K562 (cell line): ENCODE measurements around the gene TARS3. TPM values are rescaled to one million over a fixed set of nuclear protein-coding genes. Genes with fewer than 3 reads are reported as not detected.

Experiments
- ADNP ChIP-seq: fragments of 200-800 bp; sonication (Bioruptor generic); IDR thresholded peaks from 2 replicates; pipeline ENCODE4 v1.6.1; 2016; ENCODE audit warnings: missing genetic modification characterization, missing compliant biosample characterization
- ARNT ChIP-seq, 2 experiments: fragments of 450-650 bp; IDR thresholded peaks; 2 replicates each; pipeline ENCODE4 v1.6.1; 2016; ENCODE audit warnings: mild to moderate bottlenecking in 1 of 2
- CBX2 ChIP-seq: fragments of 200-600 bp; sonication (generic); IDR thresholded peaks from one replicate; pipeline ENCODE4 v1.6.1; 2012; ENCODE audit warnings: mild to moderate bottlenecking, low read length, inconsistent platforms; ENCODE audit not compliant: insufficient read depth, poor library complexity, severe bottlenecking
- GTF2A2 ChIP-seq: IDR thresholded peaks from 2 replicates; pipeline ENCODE4 v1.6.1; 2016; ENCODE audit warnings: mild to moderate bottlenecking, missing genetic modification characterization, missing compliant biosample characterization
- HDAC1 ChIP-seq, 2 experiments: fragments of 450-650 bp; IDR thresholded peaks; 2 replicates each; pipeline ENCODE4 v1.6.1; 2016 to 2017; ENCODE audit warnings: inconsistent platforms in 1 of 2, mild to moderate bottlenecking in 1 of 2, moderate library complexity in 1 of 2
- KDM5B ChIP-seq: fragments of 200-600 bp; sonication (generic); IDR thresholded peaks from 2 replicates; pipeline ENCODE4 v1.6.1; 2012; ENCODE audit warnings: low read depth, mild to moderate bottlenecking, moderate library complexity, low read length, control low read depth, inconsistent platforms; ENCODE audit not compliant: insufficient replicate concordance
- KLF1 ChIP-seq: fragments of 450-650 bp; IDR thresholded peaks from 2 replicates; pipeline ENCODE4 v1.6.1; 2016; ENCODE audit warnings: missing genetic modification characterization, missing compliant biosample characterization
- MCM7 ChIP-seq, 2 experiments: fragments of 450-650 bp; IDR thresholded peaks; 2 replicates each; pipeline ENCODE4 v1.6.1; 2016 to 2018
- OTX1 ChIP-seq: fragments of 450-650 bp; formaldehyde crosslinking; IDR thresholded peaks from 2 replicates; pipeline ENCODE4 v1.4.0; 2022; ENCODE audit warnings: mild to moderate bottlenecking
- SREBF2 ChIP-seq: sonication (generic); formaldehyde crosslinking; IDR thresholded peaks from 2 replicates; pipeline ENCODE4 v1.4.0; 2020; ENCODE audit warnings: mild to moderate bottlenecking, missing genetic modification reagents
- STAT5A ChIP-seq: IDR thresholded peaks from 2 replicates; pipeline ENCODE4 v1.6.1; 2012; ENCODE audit warnings: low read length, inconsistent platforms, borderline replicate concordance
- STAT5B ChIP-seq: fragments of 250-450 bp; sonication (Bioruptor Pico); IDR thresholded peaks from 2 replicates; pipeline ENCODE4 v1.8.0; 2021; ENCODE audit warnings: mild to moderate bottlenecking, inconsistent platforms
- TRIM28 ChIP-seq: fragments of 450-650 bp; IDR thresholded peaks from 2 replicates; pipeline ENCODE4 v1.6.1; 2017
- ZFX ChIP-seq: sonication (generic); formaldehyde crosslinking; IDR thresholded peaks from 2 replicates; pipeline ENCODE4 v1.8.0; 2022; ENCODE audit warnings: mild to moderate bottlenecking, missing genetic modification reagents, moderate library complexity
- ZNF146 ChIP-seq: IDR thresholded peaks from one replicate; pipeline ENCODE4 v1.6.1; 2018; ENCODE audit warnings: missing compliant biosample characterization; ENCODE audit not compliant: unreplicated experiment
- ZNF232 ChIP-seq: sonication (generic); formaldehyde crosslinking; IDR thresholded peaks from 2 replicates; pipeline ENCODE4 v1.8.0; 2022; ENCODE audit warnings: mild to moderate bottlenecking, missing genetic modification reagents
- ZNF57 ChIP-seq: fragments of 450-650 bp; formaldehyde crosslinking; IDR thresholded peaks from 2 replicates; pipeline ENCODE4 v1.4.0; 2020; ENCODE audit warnings: mild to moderate bottlenecking, moderate library complexity
- polyA plus RNA-seq, 8 experiments: library from polyadenylated mRNA; depleted of rRNA in 4 of 8; stranded (reverse) in 5 of 8; unstranded in 3 of 8; fragments of >200 nt; fragmentation: Nextera tagmentation in 2 of 8; fragmentation: Illumina TruSeq in 1 of 8; extraction: Ambion mirVana in 2 of 8; extraction: Trizol in 1 of 8; gene quantifications; 2 replicates each; pipeline versions ENCODE4 v1.2.1 to v1.2.3, GENCODE V29; 2011 to 2014; ENCODE audit warnings: inconsistent platforms in 1 of 8, missing spikeins in 1 of 8
- total RNA-seq, 7 experiments: library from RNA; depleted of rRNA in 6 of 7; stranded (reverse); fragments of >200 nt in 6 of 7; fragmentation: Illumina TruSeq in 2 of 7; extraction: Trizol in 2 of 7; gene quantifications; 2 replicates each; pipeline versions ENCODE4 v1.2.1 to v1.2.3, GENCODE V29; 2011 to 2021; ENCODE audit warnings: low replicate concordance in 1 of 7
- TF ChIP-seq, protein P1 (sequence below): fragments of 250-450 bp; sonication (Bioruptor Pico); IDR thresholded peaks from 2 replicates; pipeline ENCODE4 v1.6.1; 2021; ENCODE audit warnings: mild to moderate bottlenecking
- TF ChIP-seq, protein P2 (sequence below), 2 experiments: fragments of 450-650 bp; formaldehyde crosslinking in 1 of 2; IDR thresholded peaks; 2 replicates each; pipeline versions ENCODE4 v1.4.0 to v1.6.1; 2014 to 2020; ENCODE audit warnings: mild to moderate bottlenecking in 2 of 2, borderline replicate concordance in 1 of 2, low read depth in 1 of 2
- TF ChIP-seq, protein P3 (sequence below): fragments of 450-650 bp; formaldehyde crosslinking; IDR thresholded peaks from 2 replicates; pipeline ENCODE4 v1.4.0; 2020; ENCODE audit warnings: mild to moderate bottlenecking, moderate library complexity

TARS3 gene
- total and polyA plus RNA-seq, 9 of the 15 experiments (the other 6 are each of a cell fraction or from before 2014, with no cell fraction given) = 2.1 to 14.7 (median 9.8) TPM

DNA sequence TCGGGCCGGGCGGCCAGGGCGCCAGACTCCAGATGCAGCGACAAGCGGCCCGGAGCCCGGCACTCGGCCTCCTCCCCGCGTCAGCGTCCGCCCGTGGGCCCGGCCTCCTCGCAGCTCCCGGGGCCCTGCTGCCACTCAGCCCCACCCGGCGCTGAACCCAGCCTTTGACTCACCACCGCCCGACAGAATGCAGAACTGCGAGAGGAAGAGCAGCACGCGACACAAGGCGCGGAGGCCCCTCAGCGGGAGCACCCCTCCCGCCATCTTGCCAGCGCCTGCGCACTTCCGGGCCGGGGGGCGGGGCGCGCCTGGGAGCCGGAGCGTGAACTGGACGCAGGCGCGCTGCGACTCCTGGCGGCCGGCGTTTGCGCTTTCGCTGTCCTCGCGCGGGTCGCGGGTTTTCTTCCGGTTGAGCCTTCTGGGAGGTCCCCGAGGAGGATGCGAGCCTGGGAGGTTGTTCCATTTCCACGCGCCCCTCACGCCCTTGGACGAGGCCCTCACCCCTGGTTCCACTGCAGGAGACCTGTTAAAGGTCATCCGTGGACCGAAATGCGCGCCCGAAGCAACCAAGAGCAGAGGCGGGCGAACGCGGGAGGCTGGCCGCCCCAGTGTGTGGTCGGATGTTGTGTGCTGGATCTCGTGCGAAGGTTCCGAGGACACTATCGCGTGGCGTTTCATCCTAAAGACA, 72.0 kb downstream of the TARS3 start, which contains the start of gene TM2D3 (continued):
- TF ChIP-seq ZNF232 (CRISPR knock-in tag) (no peak), SREBF2 (CRISPR knock-in tag) (no peak; the same call in 1 of the 2 replicates), OTX1 (CRISPR knock-in tag) (no peak), STAT5B (CRISPR knock-in tag) (no peak), ZNF57 (CRISPR knock-in tag) (no peak), ZNF146 (CRISPR knock-in tag) (no peak), KLF1 (tag) (peak; percentile 91), STAT5A (no peak), HDAC1 (IDR thresholded peaks at IDR 0.05) (peak in 1 of 2 experiments; percentile 92; a peak in 2 of 4 replicates), ZFX (CRISPR knock-in tag) (peak; percentile 95), ARNT (IDR thresholded peaks at IDR 0.05) (no peak), TRIM28 (no peak), CBX2 (no peak), GTF2A2 (tag) (no peak), KDM5B (peak; percentile 96), ADNP (tag) (no peak), MCM7 (IDR thresholded peaks at IDR 0.05) (no peak)
- TF ChIP-seq, protein P1, sequence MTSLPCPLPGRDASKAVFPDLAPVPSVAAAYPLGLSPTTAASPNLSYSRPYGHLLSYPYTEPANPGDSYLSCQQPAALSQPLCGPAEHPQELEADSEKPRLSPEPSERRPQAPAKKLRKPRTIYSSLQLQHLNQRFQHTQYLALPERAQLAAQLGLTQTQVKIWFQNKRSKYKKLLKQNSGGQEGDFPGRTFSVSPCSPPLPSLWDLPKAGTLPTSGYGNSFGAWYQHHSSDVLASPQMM (CRISPR knock-in tag) = no peak
- TF ChIP-seq, protein P2, sequence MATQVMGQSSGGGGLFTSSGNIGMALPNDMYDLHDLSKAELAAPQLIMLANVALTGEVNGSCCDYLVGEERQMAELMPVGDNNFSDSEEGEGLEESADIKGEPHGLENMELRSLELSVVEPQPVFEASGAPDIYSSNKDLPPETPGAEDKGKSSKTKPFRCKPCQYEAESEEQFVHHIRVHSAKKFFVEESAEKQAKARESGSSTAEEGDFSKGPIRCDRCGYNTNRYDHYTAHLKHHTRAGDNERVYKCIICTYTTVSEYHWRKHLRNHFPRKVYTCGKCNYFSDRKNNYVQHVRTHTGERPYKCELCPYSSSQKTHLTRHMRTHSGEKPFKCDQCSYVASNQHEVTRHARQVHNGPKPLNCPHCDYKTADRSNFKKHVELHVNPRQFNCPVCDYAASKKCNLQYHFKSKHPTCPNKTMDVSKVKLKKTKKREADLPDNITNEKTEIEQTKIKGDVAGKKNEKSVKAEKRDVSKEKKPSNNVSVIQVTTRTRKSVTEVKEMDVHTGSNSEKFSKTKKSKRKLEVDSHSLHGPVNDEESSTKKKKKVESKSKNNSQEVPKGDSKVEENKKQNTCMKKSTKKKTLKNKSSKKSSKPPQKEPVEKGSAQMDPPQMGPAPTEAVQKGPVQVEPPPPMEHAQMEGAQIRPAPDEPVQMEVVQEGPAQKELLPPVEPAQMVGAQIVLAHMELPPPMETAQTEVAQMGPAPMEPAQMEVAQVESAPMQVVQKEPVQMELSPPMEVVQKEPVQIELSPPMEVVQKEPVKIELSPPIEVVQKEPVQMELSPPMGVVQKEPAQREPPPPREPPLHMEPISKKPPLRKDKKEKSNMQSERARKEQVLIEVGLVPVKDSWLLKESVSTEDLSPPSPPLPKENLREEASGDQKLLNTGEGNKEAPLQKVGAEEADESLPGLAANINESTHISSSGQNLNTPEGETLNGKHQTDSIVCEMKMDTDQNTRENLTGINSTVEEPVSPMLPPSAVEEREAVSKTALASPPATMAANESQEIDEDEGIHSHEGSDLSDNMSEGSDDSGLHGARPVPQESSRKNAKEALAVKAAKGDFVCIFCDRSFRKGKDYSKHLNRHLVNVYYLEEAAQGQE (IDR thresholded peaks at IDR 0.05; ENCODE audit: borderline replicate concordance) = peak; percentile 30; the same call in 1 of the 2 replicates
- TF ChIP-seq, protein P2 (CRISPR knock-in tag; IDR thresholded peaks at IDR 0.05; ENCODE audit: low read depth) = no peak
- TF ChIP-seq, protein P3, sequence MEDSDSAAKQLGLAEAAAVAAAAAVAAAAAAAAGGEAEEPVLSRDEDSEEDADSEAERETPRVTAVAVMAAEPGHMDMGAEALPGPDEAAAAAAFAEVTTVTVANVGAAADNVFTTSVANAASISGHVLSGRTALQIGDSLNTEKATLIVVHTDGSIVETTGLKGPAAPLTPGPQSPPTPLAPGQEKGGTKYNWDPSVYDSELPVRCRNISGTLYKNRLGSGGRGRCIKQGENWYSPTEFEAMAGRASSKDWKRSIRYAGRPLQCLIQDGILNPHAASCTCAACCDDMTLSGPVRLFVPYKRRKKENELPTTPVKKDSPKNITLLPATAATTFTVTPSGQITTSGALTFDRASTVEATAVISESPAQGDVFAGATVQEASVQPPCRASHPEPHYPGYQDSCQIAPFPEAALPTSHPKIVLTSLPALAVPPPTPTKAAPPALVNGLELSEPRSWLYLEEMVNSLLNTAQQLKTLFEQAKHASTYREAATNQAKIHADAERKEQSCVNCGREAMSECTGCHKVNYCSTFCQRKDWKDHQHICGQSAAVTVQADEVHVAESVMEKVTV (CRISPR knock-in tag) = peak; percentile 39; the same call in 1 of the 2 replicates
